Caco-2 (cell line): ENCODE measurements around the gene SPARC. TPM values are rescaled to one million over a fixed set of nuclear protein-coding genes. Genes with fewer than 3 reads are reported as not detected.
A peak's percentile ranks its signal among the peaks of the same experiment; 100 is the strongest.

ENCODE experiments used
- BruUV-seq: library from RNA; stranded (reverse); fragments of 400-500 nt; replicated peaks from 2 replicates; lab custom pipeline; 2021; lab: Mats Ljungman, UMichigan
- CTCF ChIA-PET: fragments of 300-600 bp; sonication (Branson Sonifier 250); formaldehyde crosslinking; loops from one replicate; lab custom pipeline; 2022; ENCODE audit warnings: antibody characterized with exemption; lab: Charles Lee
- POLR2A ChIA-PET: fragments of 300-600 bp; sonication (Branson Sonifier 250); formaldehyde crosslinking; loops from one replicate; lab custom pipeline; 2022; ENCODE audit warnings: antibody characterized with exemption; lab: Charles Lee
- DNase-seq, 2 experiments: peaks; one replicate each; pipeline versions ENCODE4 v3.0.0 to v3.0.0-alpha.2; 2020 to 2022
- H3K27me3 ChIP-seq: replicated peaks from 2 replicates; pipeline ENCODE4 v1.6.0; 2011; ENCODE audit warnings: low read length; ENCODE audit not compliant: control insufficient read depth, insufficient read depth
- H3K36me3 ChIP-seq: 2 replicates; pipeline ENCODE4 v1.5.1; 2011; ENCODE audit warnings: low read length; ENCODE audit not compliant: control insufficient read depth, insufficient read depth
- H3K4me1 ChIP-seq: fragments of 250-450 bp; sonication (Bioruptor Pico); 2 replicates; pipeline ENCODE4 v1.5.1; 2020; ENCODE audit warnings: mild to moderate bottlenecking
- H3K4me3 ChIP-seq: 2 replicates; pipeline ENCODE4 v1.5.1; 2011; ENCODE audit warnings: low read depth, mild to moderate bottlenecking, control low read depth, low read length
- H3K9me3 ChIP-seq: fragments of 250-450 bp; sonication (Bioruptor Pico); 2 replicates; pipeline ENCODE4 v1.5.1; 2020; ENCODE audit warnings: mild to moderate bottlenecking, moderate library complexity
- H3K27ac Mint-ChIP-seq: one replicate; pipeline ENCODE4 v1.8.0; 2022; ENCODE audit warnings: mixed read lengths; ENCODE audit not compliant: unreplicated experiment
- H3K27me3 Mint-ChIP-seq: one replicate; pipeline ENCODE4 v1.8.0; 2022; ENCODE audit warnings: mixed read lengths; ENCODE audit not compliant: insufficient read depth, unreplicated experiment
- H3K36me3 Mint-ChIP-seq: one replicate; pipeline ENCODE4 v1.8.0; 2022; ENCODE audit warnings: mild to moderate bottlenecking, mixed read lengths; ENCODE audit not compliant: insufficient read depth, unreplicated experiment
- H3K4me1 Mint-ChIP-seq: one replicate; pipeline ENCODE4 v1.8.0; 2022; ENCODE audit warnings: low read depth, mixed read lengths; ENCODE audit not compliant: unreplicated experiment
- H3K4me3 Mint-ChIP-seq: one replicate; pipeline ENCODE4 v1.8.0; 2022; ENCODE audit warnings: mild to moderate bottlenecking, moderate library complexity, mixed read lengths; ENCODE audit not compliant: unreplicated experiment
- H3K9me3 Mint-ChIP-seq: one replicate; pipeline ENCODE4 v1.8.0; 2022; ENCODE audit warnings: mixed read lengths; ENCODE audit not compliant: unreplicated experiment
- CTCF ChIP-seq, 2 experiments: fragments of 200-600 bp in 1 of 2; IDR thresholded peaks; 1 replicate in 1 of 2; 2 replicates in 1 of 2; pipeline versions ENCODE4 v1.5.1 to v1.8.0; 2011 to 2022; ENCODE audit warnings: antibody characterized with exemption in 1 of 2, control low read depth in 1 of 2, inconsistent platforms in 1 of 2, low read depth in 1 of 2, low read length in 1 of 2, mild to moderate bottlenecking in 1 of 2, moderate library complexity in 1 of 2; ENCODE audit not compliant: insufficient read depth in 1 of 2, severe bottlenecking in 1 of 2, unreplicated experiment in 1 of 2
- intact Hi-C: fragments of 100-400 bp; cut with micrococcal nuclease; formaldehyde crosslinking; loops from one replicate; pipeline ENCODE4 v1.10.0; 2022; ENCODE audit not compliant: unreplicated experiment
- total RNA-seq: library from RNA; stranded (reverse); gene quantifications from 2 replicates; pipeline ENCODE4 v1.2.3, GENCODE V29; 2022

Gene SPARC
- total RNA-seq, 1 experiment from 2014 or later = 22.7 TPM

- no peak for TF ChIP-seq CTCF (IDR thresholded peaks at IDR 0.05; ENCODE audit: insufficient read depth in 1 of 2, low read depth in 1 of 2, low read length in 1 of 2, severe bottlenecking in 1 of 2, unreplicated experiment in 1 of 2)
- H3K4me1 ChIP-seq = peaks cover 56% of the 10 kb centered on the region
- Mint-ChIP-seq H3K27ac (no peak overlapping the region), H3K4me3 (no peak overlapping the region), H3K36me3 (no peaks in the 10 kb centered on the region), H3K9me3 (no peaks in the 10 kb centered on the region), H3K4me1 (peaks cover 33% of the 10 kb centered on the region), H3K27me3 (no peaks in the 10 kb centered on the region)
- H3K9me3 ChIP-seq = no peaks in the 10 kb centered on the region
- BruUV-seq = no TSS peak
- no peaks in the 10 kb centered on the region for H3K36me3 ChIP-seq
- H3K4me3 ChIP-seq = no peak overlapping the region
- no peak for DNase-seq
- intact Hi-C loops = no loop called here
- ChIA-PET CTCF (interaction anchor here (0.7 to 1.6 kb wide), 2 partner anchors 13 kb away, joined by 5 to 7 read pairs; no protein-coding TSS in a partner anchor), POLR2A (no interaction called here)
- no peaks in the 10 kb centered on the region for H3K27me3 ChIP-seq
Observed at GRCh38 chr5:151671950-151672349, 14.8 kb downstream of the SPARC start.

GRCh38 chr5:151670953-151671636, 15.6 kb downstream of the SPARC start:
- H3K9me3 Mint-ChIP-seq = no peaks in the 10 kb centered on the region
- ChIA-PET POLR2A (no interaction called here), CTCF (interaction anchor here (1.1 to 1.6 kb wide), 3 partner anchors 12 to 19 kb away, joined by 4 to 8 read pairs (median 7); no protein-coding TSS in a partner anchor)
- no peaks in the 10 kb centered on the region for H3K36me3 Mint-ChIP-seq
- peaks cover 56% of the 10 kb centered on the region for H3K4me1 ChIP-seq
- peaks cover 33% of the 10 kb centered on the region for H3K4me1 Mint-ChIP-seq
- DNase-seq = no peak
- H3K27me3 ChIP-seq = no peaks in the 10 kb centered on the region
- no peak for TF ChIP-seq CTCF (IDR thresholded peaks at IDR 0.05; ENCODE audit: insufficient read depth in 1 of 2, low read depth in 1 of 2, low read length in 1 of 2, severe bottlenecking in 1 of 2, unreplicated experiment in 1 of 2)
- H3K4me3 Mint-ChIP-seq = no peak overlapping the region
- H3K36me3 ChIP-seq = no peaks in the 10 kb centered on the region
- no peaks in the 10 kb centered on the region for H3K9me3 ChIP-seq
- H3K27me3 Mint-ChIP-seq = no peaks in the 10 kb centered on the region
- H3K4me3 ChIP-seq = no peak overlapping the region
- intact Hi-C loops = loop anchor here (1.0 kb wide), 1 partner anchor 12 kb away; no protein-coding TSS in a partner anchor
- H3K27ac Mint-ChIP-seq = peak overlapping the region; percentile 65
- no TSS peak for BruUV-seq

- Histone ChIP-seq H3K9me3 (no peaks in the 10 kb centered on the region), H3K4me1 (peaks cover 57% of the 10 kb centered on the region), H3K27me3 (no peaks in the 10 kb centered on the region), H3K36me3 (no peaks in the 10 kb centered on the region), H3K4me3 (no peak overlapping the region)
- Mint-ChIP-seq H3K36me3 (no peaks in the 10 kb centered on the region), H3K27ac (peak overlapping the region; percentile 65), H3K4me1 (peaks cover 31% of the 10 kb centered on the region), H3K4me3 (peak overlapping the region; percentile 8), H3K9me3 (no peaks in the 10 kb centered on the region), H3K27me3 (no peaks in the 10 kb centered on the region)
- ChIA-PET CTCF (interaction anchor here (0.6 to 1.5 kb wide), 3 partner anchors 11 to 53 kb away, joined by 3 to 8 read pairs (median 4); no protein-coding TSS in a partner anchor), POLR2A (interaction anchor here (0.6 kb wide), 1 partner anchor 13 kb away, joined by 3 read pairs; no protein-coding TSS in a partner anchor)
- TF ChIP-seq CTCF (IDR thresholded peaks at IDR 0.05; ENCODE audit: insufficient read depth in 1 of 2, low read depth in 1 of 2, low read length in 1 of 2, severe bottlenecking in 1 of 2, unreplicated experiment in 1 of 2) = peak in 1 of 2 experiments; percentile 15
- BruUV-seq = no TSS peak
- intact Hi-C loops = loop anchor here (1.0 kb wide), 1 partner anchor 11 kb away; no protein-coding TSS in a partner anchor
- DNase-seq = peak; percentile 38 to 57
Observed at GRCh38 chr5:151670083-151670686, 16.5 kb downstream of the SPARC start.
